PC-3 (cell line): Measurements from ENCODE around the gene ZNF830. TPM values are rescaled to one million over a fixed set of nuclear protein-coding genes. Genes with fewer than 3 reads are reported as not detected.

Source experiments
- ATAC-seq: fragments of 200-7000 bp; cut with Tn5 transposase; 2 replicates; pipeline ENCODE4 v1.9.1; 2020; ENCODE audit warnings: mild to moderate bottlenecking, moderate library complexity
- BruUV-seq: library from RNA; stranded (reverse); fragments of 400-500 nt; replicated peaks from 2 replicates; lab custom pipeline; 2021; lab: Mats Ljungman, UMichigan
- CTCF ChIA-PET: fragments of 300-600 bp; sonication (Branson Sonifier 250); formaldehyde crosslinking; loops from one replicate; lab custom pipeline; 2022; ENCODE audit warnings: antibody characterized with exemption; lab: Charles Lee
- POLR2A ChIA-PET: fragments of 300-600 bp; sonication (Branson Sonifier 250); formaldehyde crosslinking; loops from one replicate; lab custom pipeline; 2022; ENCODE audit warnings: antibody characterized with exemption; ENCODE audit not compliant: unreplicated experiment; lab: Charles Lee
- DNase-seq: peaks from one replicate; pipeline ENCODE4 v3.0.0-alpha.2; 2015
- H2AFZ ChIP-seq: fragments of 300-600 bp; sonication (generic); 2 replicates; pipeline ENCODE4 v1.6.0; 2016; ENCODE audit warnings: antibody characterized with exemption, low read length
- H3F3A ChIP-seq: fragments of 300-600 bp; sonication (generic); one replicate; pipeline ENCODE4 v1.6.0; 2017; ENCODE audit warnings: antibody characterized with exemption, low read length, control low read depth, mild to moderate bottlenecking; ENCODE audit not compliant: unreplicated experiment
- H3K27ac ChIP-seq: fragments of 300-600 bp; sonication (generic); 2 replicates; pipeline ENCODE4 v1.5.1; 2016; ENCODE audit warnings: mild to moderate bottlenecking, low read length
- H3K27me3 ChIP-seq: fragments of 300-600 bp; sonication (generic); 2 replicates; pipeline ENCODE4 v1.6.1; 2016; ENCODE audit warnings: low read length, mixed read lengths
- H3K36me3 ChIP-seq: fragments of 300-600 bp; sonication (generic); 2 replicates; pipeline ENCODE4 v1.6.1; 2016; ENCODE audit warnings: low read depth, mixed run types, low read length, mixed read lengths
- H3K4me1 ChIP-seq: fragments of 300-600 bp; sonication (generic); 2 replicates; pipeline ENCODE4 v1.5.1; 2016; ENCODE audit warnings: low read length; ENCODE audit not compliant: insufficient read depth
- H3K4me2 ChIP-seq: fragments of 300-600 bp; sonication (generic); 2 replicates; pipeline ENCODE4 v1.6.0; 2016; ENCODE audit warnings: low read length
- H3K4me3 ChIP-seq: fragments of 300-600 bp; sonication (generic); 2 replicates; pipeline ENCODE4 v1.5.1; 2016; ENCODE audit warnings: mild to moderate bottlenecking, low read length, mixed read lengths
- H3K79me2 ChIP-seq: fragments of 300-600 bp; sonication (generic); 2 replicates; pipeline ENCODE4 v1.6.1; 2017; ENCODE audit warnings: low read length, mixed read lengths
- H3K9ac ChIP-seq: fragments of 300-600 bp; sonication (generic); 2 replicates; pipeline ENCODE4 v1.6.0; 2016; ENCODE audit warnings: mild to moderate bottlenecking, low read length
- H3K9me2 ChIP-seq: fragments of 300-600 bp; sonication (generic); replicated peaks from 2 replicates; pipeline ENCODE4 v1.6.1; 2016; ENCODE audit warnings: mixed run types, low read length, mixed read lengths
- H3K9me3 ChIP-seq: fragments of 300-600 bp; sonication (generic); 2 replicates; pipeline ENCODE4 v1.6.1; 2016; ENCODE audit warnings: low read length, mixed read lengths
- H4K20me1 ChIP-seq: fragments of 300-600 bp; sonication (generic); 2 replicates; pipeline ENCODE4 v1.6.1; 2016; ENCODE audit warnings: low read length, mixed read lengths
- EZH2 ChIP-seq: fragments of 300-600 bp; sonication (generic); IDR thresholded peaks from one replicate; pipeline ENCODE4 v1.6.1; 2017; ENCODE audit warnings: antibody characterized with exemption, mild to moderate bottlenecking, low read length; ENCODE audit not compliant: unreplicated experiment
- EZH2phosphoT487 ChIP-seq: fragments of 300-600 bp; sonication (generic); IDR thresholded peaks from 2 replicates; pipeline ENCODE4 v1.6.1; 2018; ENCODE audit warnings: mild to moderate bottlenecking, antibody characterized with exemption, low read length, borderline replicate concordance
- intact Hi-C: fragments of 100-400 bp; cut with micrococcal nuclease; formaldehyde crosslinking; loops from 2 replicates; pipeline ENCODE4 v1.9.0; 2023
- total RNA-seq: library from RNA; depleted of rRNA; stranded (reverse); fragments of >200 nt; gene quantifications from 2 replicates; pipeline ENCODE4 v1.2.3, GENCODE V29; 2014; rRNA removed
- TF ChIP-seq, protein P1 (sequence below): fragments of 300-600 bp; sonication (generic); conservative IDR thresholded peaks from 2 replicates; pipeline ENCODE4 v1.5.1; 2017; ENCODE audit warnings: antibody characterized with exemption, low read depth, mild to moderate bottlenecking, low read length

The ZNF830 gene
- total RNA-seq, 1 experiment from 2014 or later = 5.0 TPM

DNA sequence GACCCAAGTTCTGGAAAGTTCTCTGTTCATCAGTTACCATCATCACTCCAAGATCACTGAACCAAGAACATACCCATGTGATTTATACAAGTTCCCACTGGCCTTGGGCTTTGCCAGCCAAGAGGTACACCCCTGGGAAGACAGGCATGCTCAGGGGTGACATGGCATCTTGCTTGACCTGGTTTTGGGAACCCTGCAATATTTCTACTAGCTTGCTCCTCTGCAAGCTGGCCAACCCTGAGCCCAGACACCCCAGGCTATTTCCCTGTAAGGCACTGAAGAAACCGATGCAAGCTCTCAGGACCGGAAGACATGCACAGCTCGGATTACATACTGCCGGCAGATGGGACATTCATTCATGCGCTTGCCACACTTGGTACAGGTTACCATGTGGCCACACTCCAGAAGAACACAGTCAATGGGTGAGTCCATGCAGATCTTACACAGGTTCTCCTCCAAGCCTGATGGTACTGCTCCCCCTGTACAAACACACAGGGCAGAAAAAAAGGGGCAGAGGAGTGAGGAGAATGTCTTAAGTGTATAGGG lies 50.4 kb downstream of the ZNF830 start:
- no peak for ATAC-seq

More for the DNA sequence above, 50.4 kb downstream of the ZNF830 start:
- Histone ChIP-seq H3F3A (no peaks in the 10 kb centered on the region), H3K4me2 (no peak overlapping the region), H4K20me1 (no peaks in the 10 kb centered on the region), H3K27ac (no peak overlapping the region), H3K36me3 (peaks cover 58% of the 10 kb centered on the region), H3K9ac (no peak overlapping the region), H3K9me2 (no peaks in the 10 kb centered on the region), H3K27me3 (no peaks in the 10 kb centered on the region), H3K9me3 (no peaks in the 10 kb centered on the region), H3K79me2 (no peaks in the 10 kb centered on the region), H3K4me3 (no peak overlapping the region), H2AFZ (no peak overlapping the region), H3K4me1 (no peaks in the 10 kb centered on the region)
- ChIA-PET CTCF (no interaction called here), POLR2A (no interaction called here)
- BruUV-seq = no TSS peak
- intact Hi-C loops = no loop called here
- no peak for DNase-seq
- TF ChIP-seq EZH2phosphoT487 = no peak
- TF ChIP-seq EZH2 = no peak
- TF ChIP-seq, protein P1, sequence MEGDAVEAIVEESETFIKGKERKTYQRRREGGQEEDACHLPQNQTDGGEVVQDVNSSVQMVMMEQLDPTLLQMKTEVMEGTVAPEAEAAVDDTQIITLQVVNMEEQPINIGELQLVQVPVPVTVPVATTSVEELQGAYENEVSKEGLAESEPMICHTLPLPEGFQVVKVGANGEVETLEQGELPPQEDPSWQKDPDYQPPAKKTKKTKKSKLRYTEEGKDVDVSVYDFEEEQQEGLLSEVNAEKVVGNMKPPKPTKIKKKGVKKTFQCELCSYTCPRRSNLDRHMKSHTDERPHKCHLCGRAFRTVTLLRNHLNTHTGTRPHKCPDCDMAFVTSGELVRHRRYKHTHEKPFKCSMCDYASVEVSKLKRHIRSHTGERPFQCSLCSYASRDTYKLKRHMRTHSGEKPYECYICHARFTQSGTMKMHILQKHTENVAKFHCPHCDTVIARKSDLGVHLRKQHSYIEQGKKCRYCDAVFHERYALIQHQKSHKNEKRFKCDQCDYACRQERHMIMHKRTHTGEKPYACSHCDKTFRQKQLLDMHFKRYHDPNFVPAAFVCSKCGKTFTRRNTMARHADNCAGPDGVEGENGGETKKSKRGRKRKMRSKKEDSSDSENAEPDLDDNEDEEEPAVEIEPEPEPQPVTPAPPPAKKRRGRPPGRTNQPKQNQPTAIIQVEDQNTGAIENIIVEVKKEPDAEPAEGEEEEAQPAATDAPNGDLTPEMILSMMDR = no peak

Other genes starting within 250 kb of the ZNF830 start
- 0.33 TPM in 1 of 2 replicates, not detected in the other for gene CCT6B, start 80 bp upstream of the ZNF830 start, total RNA-seq
- gene LIG3, start 19.0 kb downstream of the ZNF830 start, total RNA-seq = 43.2 and 53.6 TPM in 2 replicates
- gene RFFL, start 102.2 kb downstream of the ZNF830 start, total RNA-seq = 37.7 and 46.4 TPM in 2 replicates
- gene RAD51D, start 158.3 kb downstream of the ZNF830 start, total RNA-seq = 10.7 and 16.5 TPM in 2 replicates
- not detected in 2 replicates for gene FNDC8, start 160.1 kb downstream of the ZNF830 start, total RNA-seq
- gene NLE1, start 180.8 kb downstream of the ZNF830 start, total RNA-seq = 18.6 and 33.5 TPM in 2 replicates
- gene UNC45B, start 186.3 kb downstream of the ZNF830 start, total RNA-seq = not detected in 2 replicates
- gene SLC35G3, start 232.9 kb downstream of the ZNF830 start, total RNA-seq = not detected in 2 replicates